ENCODE data around the gene MYO18B.

MYO18B gene

GRCh38 chr22:25828422-25828821 lies 86.4 kb downstream of the MYO18B start:
- DNase-seq, result no peak

GRCh38 chr22:25829237-25829636 lies 87.2 kb downstream of the MYO18B start:
- DNase-seq, result no peak

- no peak for DNase-seq
Measured at GRCh38 chr22:25829808-25830777, 88.1 kb downstream of the MYO18B start.

GRCh38 chr22:25833091-25833490 lies 91.1 kb downstream of the MYO18B start:
- DNase-seq, result no peak

- DNase-seq, result no peak
Measured at GRCh38 chr22:25833676-25834075, 91.7 kb downstream of the MYO18B start.

- DNase-seq, result no peak
Measured at GRCh38 chr22:25834490-25834889, 92.5 kb downstream of the MYO18B start.

- DNase-seq, result no peak
Measured at GRCh38 chr22:25835348-25835747, 93.4 kb downstream of the MYO18B start.

GRCh38 chr22:25837288-25837900 lies 95.4 kb downstream of the MYO18B start:
- DNase-seq, result no peak

GRCh38 chr22:25838960-25839741 lies 97.2 kb downstream of the MYO18B start:
- no peak for DNase-seq

- no peak for DNase-seq
Measured at GRCh38 chr22:25839755-25840154, 97.8 kb downstream of the MYO18B start.

- no peak for DNase-seq
Measured at GRCh38 chr22:25840167-25840566, 98.2 kb downstream of the MYO18B start.

- DNase-seq, result no peak
Measured at GRCh38 chr22:25840891-25841290, 98.9 kb downstream of the MYO18B start.

GRCh38 chr22:25841775-25842174 lies 99.8 kb downstream of the MYO18B start:
- DNase-seq, result no peak

GRCh38 chr22:25843660-25844405 lies 101.8 kb downstream of the MYO18B start:
- no peak for DNase-seq

GRCh38 chr22:25844601-25845000 lies 102.6 kb downstream of the MYO18B start:
- DNase-seq, result no peak

GRCh38 chr22:25845985-25846745 lies 104.2 kb downstream of the MYO18B start:
- no peak for DNase-seq

GRCh38 chr22:25847451-25847850 lies 105.5 kb downstream of the MYO18B start:
- no peak for DNase-seq

GRCh38 chr22:25848954-25849353 lies 107.0 kb downstream of the MYO18B start:
- DNase-seq, result no peak

- DNase-seq, result no peak
Measured at GRCh38 chr22:25849522-25849921, 107.5 kb downstream of the MYO18B start.

- no peak for DNase-seq
Measured at GRCh38 chr22:25852223-25852622, 110.2 kb downstream of the MYO18B start.

- no peak for DNase-seq
Measured at GRCh38 chr22:25853078-25853477, 111.1 kb downstream of the MYO18B start.

Measured in fibroblast of skin of abdomen (primary cell).